SHP77 (cell line): ENCODE measurements around the gene PRX.
"Not testable (repeated sequence)": the region's sequence is repeated elsewhere in the genome, so short reads cannot be mapped to it uniquely, and the experiment has no call there.

Source experiments
- DNase-seq, 2 experiments: peaks; one replicate each; lab custom pipeline; 2025; lab: John Stamatoyannopoulos, UW

The PRX gene, protein sequence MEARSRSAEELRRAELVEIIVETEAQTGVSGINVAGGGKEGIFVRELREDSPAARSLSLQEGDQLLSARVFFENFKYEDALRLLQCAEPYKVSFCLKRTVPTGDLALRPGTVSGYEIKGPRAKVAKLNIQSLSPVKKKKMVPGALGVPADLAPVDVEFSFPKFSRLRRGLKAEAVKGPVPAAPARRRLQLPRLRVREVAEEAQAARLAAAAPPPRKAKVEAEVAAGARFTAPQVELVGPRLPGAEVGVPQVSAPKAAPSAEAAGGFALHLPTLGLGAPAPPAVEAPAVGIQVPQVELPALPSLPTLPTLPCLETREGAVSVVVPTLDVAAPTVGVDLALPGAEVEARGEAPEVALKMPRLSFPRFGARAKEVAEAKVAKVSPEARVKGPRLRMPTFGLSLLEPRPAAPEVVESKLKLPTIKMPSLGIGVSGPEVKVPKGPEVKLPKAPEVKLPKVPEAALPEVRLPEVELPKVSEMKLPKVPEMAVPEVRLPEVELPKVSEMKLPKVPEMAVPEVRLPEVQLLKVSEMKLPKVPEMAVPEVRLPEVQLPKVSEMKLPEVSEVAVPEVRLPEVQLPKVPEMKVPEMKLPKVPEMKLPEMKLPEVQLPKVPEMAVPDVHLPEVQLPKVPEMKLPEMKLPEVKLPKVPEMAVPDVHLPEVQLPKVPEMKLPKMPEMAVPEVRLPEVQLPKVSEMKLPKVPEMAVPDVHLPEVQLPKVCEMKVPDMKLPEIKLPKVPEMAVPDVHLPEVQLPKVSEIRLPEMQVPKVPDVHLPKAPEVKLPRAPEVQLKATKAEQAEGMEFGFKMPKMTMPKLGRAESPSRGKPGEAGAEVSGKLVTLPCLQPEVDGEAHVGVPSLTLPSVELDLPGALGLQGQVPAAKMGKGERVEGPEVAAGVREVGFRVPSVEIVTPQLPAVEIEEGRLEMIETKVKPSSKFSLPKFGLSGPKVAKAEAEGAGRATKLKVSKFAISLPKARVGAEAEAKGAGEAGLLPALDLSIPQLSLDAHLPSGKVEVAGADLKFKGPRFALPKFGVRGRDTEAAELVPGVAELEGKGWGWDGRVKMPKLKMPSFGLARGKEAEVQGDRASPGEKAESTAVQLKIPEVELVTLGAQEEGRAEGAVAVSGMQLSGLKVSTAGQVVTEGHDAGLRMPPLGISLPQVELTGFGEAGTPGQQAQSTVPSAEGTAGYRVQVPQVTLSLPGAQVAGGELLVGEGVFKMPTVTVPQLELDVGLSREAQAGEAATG (N-terminal part only)

DNA sequence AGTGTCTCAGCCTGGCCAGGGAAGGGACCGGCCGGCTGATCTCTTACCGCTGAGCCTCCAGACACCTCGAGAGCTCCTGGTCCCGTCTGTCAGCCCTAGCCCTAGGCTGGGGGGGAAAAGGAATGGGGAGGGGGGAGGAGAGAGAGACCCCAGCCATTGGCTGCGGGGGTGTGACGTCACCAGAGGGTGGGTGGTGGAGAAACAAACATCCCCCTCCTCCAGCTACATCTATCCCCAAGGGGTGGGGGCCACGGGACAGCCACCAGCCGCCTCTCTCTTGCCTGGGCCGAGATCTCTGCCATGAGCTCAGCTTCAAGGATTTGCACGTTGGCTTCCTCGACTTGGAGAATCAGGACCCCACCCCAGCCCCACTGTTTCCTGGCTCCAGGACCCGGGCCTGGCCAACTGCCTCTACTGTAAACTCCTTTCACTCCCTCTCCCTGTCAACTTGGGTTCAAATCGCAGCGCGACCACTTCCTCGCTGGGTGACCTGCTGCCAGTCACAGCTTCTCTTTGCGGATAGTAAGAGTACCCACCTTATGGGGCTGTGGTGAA lies at the start of gene PRX:
TSS of gene PRX (minus strand) at position 88 of the 555 bp plus-strand sequence. CDS start 5,446 bp downstream, outside the sequence.
- no peak for DNase-seq

DNA sequence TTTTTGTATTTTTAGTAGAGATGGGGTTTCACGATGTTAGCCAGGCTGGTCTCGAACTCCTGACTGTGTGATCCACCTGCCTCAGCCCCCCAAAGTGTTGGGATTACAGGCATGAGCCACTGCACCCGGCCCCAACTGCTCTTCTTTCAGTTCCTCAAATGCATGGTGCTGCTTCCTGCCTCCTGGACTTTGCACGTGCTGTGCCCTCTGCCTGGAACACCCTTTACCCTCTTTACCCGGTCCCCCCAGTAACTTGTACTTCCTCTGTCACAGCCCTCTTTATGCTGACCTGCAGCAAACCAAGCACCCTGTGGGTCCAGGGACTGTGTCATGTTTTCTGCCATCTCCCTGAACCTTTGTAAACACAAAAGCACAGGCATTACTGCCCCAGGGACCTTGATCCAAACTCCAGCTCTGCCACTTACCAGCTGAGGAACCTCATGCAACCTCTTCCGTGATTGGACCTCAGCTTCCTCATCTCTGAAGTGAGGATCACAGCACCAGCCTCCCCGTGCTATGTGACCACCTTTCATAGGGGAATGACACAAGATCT lies 48.6 kb upstream of the PRX start:
- no peak for DNase-seq

DNA sequence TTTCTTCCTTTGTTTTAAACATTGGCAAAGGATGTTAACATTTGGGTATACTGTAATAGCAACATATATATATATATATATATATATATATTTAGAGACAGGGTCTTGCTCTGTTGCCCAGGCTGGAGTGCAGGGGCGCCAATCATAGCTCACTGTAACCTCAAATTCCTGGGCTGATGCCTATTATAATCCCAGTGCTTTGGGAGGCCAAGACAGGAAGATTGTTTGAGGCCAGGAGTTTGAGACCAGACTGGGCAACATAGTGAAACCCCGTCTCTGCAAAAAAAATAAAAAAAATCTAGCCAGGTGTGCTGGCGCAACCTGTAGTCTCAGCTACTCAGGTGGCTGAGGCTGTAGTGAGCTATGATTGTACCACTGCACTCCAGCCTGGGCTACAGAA lies 47.0 kb upstream of the PRX start:
- DNase-seq, result no peak

DNA sequence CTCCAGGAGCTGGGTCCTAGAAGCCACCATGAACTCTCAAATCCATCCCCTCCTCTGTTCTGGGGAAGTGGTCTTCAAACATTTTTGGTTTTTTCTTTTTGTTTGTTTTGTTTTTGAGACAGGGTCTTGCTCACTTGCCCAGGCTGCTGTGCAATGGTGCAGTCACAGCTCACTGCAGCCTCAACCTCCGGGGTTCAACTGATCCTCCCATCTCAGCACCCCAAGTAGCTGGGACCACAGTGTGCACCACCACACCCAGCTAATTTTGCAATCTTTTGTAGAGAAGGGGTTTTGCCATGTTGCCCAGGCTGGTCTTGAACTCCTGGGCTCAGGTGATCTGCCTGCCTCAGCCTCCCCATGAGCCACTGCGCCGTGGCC lies 45.4 kb upstream of the PRX start:
- DNase-seq, result no peak

DNA sequence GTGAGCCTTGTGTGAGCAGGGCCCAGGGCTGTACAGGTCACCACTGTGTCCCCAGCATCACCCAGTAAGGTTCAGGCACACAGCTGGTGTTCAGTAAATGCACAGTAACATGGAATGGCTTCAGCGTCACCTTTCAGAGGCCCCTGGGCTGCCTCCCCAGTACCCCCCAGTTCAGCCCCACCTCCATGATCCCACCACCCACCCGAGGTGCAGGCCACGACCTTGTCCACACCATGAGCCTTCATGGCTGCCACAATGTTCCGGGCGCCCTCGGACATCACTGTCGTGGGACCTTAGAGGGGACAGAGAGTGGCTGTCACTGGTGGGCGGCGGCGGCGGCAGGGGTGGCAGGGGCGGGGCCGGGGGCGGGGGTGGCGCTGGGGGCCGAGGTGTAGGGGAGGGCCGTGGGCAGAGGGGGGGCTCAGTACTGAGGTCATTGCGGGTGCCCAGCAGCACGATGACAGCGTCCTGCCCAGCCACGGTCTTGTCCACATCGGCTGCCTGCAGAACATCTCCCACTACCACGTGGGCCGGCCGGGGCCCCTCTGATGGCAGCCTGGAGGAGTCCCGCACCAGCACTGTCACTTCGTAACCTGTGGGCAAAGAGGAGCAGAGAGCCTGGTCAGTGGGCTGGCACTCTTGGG lies 44.9 kb upstream of the PRX start:
- no peak for DNase-seq

DNA sequence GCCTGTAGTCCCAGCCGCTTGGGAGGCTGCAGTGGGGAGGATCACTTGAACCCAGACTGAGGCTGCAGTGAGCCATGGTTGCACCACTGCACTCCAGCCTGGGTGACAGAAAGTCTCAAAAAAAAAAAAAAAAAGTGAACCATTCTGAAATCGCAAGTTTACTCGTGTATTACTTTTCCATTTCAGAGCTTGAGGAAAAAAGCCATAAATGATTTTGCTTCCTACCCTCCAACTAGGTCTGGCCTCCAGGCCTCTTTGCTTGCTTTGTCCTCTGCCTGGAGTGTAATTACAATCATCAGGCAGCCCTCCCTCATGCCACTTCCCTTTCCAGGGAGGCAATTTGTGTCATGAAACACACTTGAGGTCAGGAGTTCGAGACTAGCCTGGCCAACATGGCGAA lies 43.9 kb upstream of the PRX start:
- no peak for DNase-seq

DNA sequence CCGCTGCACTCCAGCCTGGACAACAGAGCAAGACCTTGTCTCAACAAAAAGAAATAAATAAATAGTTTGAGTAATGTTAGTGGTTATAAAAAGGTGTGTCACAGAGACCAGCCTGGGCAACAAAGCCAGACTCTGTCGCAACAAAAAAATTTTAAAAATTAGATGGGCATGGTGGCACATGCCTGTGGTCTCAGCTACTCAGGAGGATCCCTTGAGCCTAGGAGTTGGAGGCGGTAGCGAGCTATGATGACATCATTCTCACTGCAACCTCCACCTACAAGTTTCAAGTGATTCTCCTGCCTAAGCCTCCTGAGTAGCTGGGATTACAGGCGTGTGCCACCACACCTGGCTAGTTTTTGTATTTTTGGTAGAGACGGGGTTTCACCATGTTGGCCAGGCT lies 40.8 kb upstream of the PRX start:
- DNase-seq, result not testable (repeated sequence)

DNA sequence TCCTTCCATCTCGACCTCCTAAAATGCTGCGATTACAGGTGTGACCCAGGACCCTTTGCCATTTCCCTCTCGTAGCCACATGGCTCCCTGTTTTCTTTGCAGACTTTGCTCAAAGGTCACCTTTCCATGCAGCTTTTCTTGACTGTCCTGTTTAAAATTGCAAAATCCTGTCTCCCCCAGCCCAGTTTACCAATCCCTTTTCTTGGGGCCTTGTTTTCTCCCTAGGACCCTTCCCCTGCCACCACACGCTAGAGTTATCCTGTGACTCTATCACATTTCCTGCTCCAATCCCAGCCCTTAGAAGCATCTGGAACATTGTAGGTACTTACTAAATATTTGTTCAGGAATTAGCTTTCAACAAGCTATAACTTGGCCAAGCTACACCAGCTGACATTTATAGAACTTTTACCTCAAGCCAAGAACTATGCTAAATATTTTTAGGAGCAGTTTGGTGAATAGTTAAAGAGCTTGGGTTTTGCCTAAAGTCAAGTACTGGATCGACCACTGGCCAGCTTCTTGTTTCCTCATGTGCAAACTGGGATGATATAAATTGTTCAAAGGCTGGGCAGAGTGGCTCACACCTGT lies 40.1 kb upstream of the PRX start:
- DNase-seq, result no peak

DNA sequence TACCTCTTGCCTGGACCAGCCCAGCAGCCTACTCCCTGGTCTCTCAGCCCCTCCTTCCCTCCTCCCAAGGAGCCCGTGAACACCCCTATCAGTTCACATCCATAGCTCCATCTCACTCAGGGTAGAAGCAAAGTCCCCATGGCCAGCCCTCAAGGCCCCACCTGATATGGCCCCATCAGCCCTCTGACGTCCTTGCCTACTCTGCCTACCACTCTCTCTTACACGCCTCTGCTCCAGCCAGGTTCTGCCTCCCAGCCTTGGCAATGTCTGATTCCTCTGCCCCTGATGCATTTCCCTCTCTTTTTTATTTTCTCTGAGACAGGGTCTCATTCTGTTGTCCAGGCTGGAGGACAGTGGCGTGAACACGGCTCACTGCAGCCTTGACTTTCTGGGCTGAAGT lies 38.8 kb upstream of the PRX start:
- no peak for DNase-seq

DNA sequence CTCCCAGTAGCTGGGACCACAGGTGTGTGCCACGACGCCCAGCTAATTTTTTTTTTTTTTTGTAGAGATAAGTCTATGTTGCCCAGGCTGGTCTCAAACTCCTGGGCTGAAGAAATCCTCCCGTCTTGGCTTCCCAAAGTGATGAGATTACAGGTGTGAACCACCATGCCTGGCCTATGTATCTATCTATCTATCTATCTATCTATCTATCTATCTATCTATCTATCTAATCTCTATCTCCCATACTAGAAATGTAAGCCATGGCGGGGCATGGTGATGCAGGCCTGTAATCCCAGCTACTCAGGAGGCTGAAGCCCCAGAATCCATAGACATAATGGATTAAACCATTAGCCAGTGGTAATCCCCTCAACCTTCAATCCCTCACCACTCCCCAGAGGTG lies 37.5 kb upstream of the PRX start:
- no peak for DNase-seq

DNA sequence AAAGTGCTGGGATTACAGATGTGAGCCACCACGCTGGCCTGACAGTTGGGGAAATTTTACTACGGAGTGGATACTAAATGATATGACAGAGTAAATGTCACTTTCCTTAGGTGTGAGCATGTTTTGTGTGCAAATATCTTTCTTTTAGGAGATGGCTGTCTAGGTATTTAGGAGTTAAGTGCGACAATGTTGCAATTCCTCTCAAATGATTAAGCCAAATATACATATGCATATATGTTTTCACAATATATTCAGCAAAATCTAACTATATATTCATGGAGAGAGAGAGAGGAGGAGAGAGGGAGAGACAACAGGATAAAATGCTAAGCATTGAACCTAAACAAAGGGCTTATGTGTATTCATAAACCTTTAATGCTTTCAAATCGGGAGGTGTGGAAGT lies 36.3 kb upstream of the PRX start:
- DNase-seq, result no peak

DNA sequence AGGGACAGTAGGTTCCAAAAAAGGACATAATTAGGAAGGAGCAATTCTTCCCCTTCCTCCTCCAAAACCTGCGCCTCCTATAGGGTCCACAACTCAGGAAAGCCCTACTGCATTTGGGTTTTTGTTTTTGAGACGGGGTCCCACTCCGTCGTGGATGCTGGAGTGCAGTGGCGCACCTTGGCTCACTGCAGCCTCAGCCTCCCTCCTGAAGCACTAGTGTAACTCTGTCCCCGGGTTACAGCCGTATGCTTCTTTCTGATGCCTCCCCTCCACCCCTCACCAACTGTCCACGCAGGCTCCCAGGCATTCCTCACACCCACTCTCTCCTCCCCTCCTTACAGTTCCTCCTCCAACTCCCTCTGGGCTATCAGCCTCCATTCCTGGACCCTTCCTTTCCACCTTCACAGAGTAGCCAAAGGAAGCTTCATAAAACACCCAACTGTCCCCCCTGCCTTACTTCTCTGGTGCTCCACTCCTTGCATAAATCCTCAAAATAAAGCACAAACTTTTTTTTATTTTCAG lies 33.1 kb upstream of the PRX start:
- DNase-seq, result no peak

DNA sequence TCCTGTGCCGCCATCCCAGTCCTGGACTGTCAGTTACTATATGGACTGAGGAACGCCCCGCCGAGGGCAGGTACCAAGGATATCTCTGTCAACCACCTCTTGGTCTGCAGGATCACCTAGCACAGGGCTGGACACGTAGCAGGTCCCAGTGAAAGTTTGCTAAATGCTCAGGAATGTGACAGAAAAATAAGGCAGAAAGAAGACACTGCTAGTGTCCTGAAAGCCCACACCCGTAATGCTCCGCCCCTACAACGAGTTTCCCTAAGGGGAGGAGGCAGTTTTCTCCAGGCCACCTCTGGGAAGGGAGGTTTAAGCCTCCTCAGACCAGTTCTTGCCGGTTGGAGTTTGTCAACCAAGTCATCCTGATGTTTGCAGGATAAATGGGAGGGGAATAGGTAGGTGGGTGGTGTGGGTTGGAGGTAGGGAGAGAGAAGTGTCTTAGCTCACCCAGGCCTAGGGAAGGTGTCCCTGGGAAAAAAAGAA lies 32.6 kb upstream of the PRX start:
- DNase-seq, result no peak

DNA sequence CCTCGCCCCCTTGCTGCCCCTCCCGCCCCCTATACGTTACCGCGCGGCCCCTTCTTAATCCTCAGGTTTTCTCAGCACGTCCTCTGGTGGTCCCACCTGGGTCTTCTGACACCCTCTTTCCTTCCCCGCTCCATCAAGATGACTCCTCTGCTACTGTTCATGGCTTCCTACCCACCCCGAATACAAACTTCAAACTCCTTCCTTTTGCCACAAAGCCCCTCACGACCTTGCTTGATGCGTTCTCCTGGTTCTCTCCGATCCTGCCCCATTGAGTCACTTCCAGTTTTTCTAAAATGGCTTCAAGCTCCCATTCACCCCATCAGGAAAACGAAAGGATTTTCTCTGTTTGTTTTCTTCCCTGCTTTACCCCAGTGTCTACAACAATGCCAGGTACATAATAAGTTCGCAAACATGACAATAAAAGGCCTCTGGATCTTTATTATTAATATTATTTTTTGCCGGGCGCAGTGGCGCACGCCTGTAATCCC lies 31.7 kb upstream of the PRX start:
- no peak for DNase-seq

DNA sequence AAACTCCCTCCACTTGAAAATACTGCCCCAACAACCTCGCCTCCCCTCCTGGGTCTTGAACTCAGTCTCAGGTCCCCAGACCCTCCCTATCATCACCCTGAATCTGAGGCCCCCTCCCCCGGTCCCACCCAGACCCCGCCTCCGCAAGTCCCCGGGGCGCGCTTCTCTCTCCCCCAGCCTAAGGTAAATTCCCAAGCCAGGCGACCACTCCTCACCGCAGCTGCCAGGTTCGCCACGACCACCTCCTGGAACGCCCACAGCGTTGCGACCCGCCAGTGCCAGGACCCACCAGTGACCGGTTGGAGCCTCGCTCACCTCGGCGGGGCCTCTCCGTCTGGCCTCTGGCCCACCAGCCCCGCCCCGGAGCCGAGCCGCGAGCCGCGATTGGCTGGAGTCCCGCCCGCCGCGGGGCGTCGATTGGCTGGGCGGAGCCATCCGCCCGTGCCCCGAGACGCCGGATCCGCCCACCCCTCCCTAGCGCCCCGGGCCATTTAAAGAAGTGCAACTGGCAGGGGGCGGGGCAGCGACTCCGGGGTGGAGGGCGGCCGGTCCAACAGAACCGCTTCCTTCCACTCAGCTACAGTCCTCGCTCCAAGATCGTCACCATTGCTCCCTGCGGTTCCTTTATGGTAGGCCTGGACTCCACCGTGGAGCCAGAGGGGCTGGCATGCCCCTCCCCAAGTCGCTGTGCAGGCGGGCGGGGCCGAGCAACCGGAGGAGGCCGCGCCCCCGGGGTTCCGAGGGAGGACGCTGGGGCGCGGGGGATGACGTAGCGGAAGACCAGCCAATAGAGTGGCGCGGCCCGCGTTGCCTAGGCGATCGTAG lies 31.0 kb upstream of the PRX start, which contains the start of gene SERTAD3:
TSS of gene SERTAD3 (minus strand) at position 336 of the 825 bp plus-strand sequence. CDS start 2,255 bp downstream, outside the sequence.
- peak; percentile 96 to 98 for DNase-seq

DNA sequence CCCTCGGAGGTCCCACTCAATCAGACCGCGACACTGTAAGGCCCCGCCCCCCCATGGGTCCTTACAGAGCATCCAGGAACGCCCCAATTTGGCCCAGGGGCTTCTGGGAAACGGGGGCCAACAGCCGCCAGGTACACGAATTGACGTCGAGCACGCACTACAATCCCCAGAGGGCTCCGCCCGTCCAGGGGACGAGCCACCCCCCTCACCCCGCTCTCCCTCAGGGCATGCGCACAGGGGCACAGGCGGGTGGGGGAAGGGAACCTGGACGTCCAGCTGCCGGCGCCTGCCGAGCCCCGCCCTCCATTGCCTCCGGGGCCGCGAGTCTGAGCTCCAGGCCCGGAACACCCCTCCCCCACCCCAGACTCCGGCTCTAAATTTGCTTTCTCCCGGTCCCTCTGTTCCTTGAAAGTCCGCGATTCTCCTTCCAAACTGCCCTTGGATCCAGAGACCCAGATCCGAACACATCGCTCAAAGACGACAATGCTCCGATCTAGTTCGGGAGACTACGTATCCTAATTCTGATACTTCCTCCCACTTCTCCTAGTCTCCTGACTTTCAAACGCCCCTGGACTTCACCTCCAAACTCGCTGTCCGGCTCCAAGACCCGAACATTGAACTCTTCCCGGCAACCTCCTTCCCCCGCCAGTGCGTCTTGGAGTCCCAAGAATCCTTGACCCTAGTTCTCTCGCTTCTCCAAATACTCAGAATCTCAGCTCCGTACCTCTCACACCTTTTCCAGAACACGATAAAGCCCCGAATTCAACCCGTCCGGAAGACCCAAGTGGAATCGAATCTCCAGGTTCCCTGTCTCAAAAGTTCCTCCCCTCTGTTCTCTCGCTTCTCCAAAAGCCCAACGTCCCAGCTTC lies 30.2 kb upstream of the PRX start:
- peak; percentile 100 for DNase-seq

DNA sequence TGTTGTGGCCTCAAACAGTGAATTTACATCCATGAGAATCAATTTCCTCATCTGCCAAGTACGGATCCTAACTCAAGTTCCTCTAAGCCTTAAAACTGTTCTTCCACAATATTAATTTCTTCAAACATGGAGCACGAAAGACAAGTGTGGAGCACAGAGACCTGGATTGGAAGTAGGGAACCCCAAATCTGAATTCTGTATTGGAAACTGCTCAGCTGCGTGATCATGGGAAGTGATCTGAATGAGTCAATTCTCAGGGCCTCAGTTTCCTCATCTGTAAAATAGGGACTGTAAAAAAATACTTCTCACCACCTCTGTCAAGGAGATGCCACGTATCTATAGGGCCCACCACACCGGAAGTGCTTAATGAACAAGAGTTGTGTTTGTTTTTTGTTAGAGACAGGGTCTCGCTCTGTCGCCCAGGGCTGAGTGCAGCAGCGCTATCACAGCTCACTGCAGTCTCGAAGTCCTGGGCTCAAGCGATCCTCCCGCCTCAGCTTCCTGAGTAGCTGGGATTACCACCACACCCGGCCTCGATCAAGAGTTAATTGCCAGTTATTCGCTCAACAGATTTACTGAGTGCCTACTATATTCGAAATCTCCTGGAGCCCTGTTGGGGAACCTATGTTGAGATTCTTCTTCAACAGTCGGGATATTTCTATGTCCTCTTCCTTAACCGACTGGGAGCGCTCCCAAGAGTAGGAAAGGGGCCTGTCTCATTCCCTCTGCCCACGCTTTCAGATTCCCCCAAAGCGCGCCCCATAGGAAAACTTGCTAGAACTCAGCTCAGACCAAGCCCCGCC lies 29.4 kb upstream of the PRX start:
- no peak for DNase-seq
